GM21423 (cell line): ENCODE measurements around the gene CASP12.

Experiments
- ATAC-seq: cut with Tn5 transposase; IDR thresholded peaks from one replicate; pipeline ENCODE4 v1.9.1; 2021; ENCODE audit warnings: mild to moderate bottlenecking, moderate library complexity; ENCODE audit not compliant: unreplicated experiment

CASP12 gene

GRCh38 chr11:104841185-104841584, 57.1 kb downstream of the CASP12 start:
- no peak for ATAC-seq

- ATAC-seq: no peak
These were observed 60.2 kb downstream of the CASP12 start for GRCh38 chr11:104837969-104838639.

- no peak for ATAC-seq
These were observed 61.6 kb downstream of the CASP12 start for GRCh38 chr11:104836691-104837090.
